ENCODE measurements around the gene UBASH3B.

Gene UBASH3B

GRCh38 chr11:122763108-122763507 lies 107.6 kb downstream of the UBASH3B start:
- no peak for DNase-seq

- DNase-seq: no peak
Measured at GRCh38 chr11:122764371-122765090, 109.0 kb downstream of the UBASH3B start.

DNA sequence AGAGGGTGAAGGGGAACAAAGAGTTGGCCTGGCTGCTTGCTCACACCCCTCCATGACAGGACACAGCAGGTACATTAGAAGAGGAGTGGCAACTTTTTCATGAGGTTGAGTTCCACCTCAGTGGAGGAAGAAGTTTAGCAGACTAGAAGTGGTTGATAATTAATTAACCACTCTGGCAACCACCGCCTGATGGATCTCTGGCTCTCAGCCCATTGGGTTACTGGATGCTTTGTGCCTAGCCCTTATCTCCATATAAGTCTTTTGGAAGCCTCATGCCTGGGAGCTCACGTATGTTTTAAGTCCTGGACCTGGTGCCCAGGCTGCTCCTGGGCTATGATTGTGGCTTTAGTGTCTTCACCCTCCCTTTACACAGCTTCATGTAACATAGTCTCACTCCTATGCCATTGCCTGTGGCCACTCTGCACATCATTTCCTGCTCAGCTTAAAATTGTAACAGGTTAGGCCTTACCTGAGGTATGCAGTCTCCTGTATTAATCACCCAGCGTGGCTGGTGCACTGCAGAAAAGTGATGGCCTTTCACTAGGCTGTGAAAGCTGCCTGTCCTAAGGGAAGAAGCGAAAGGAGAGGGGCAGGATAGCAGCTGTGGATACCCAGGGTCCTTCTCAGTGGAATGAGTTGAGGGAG lies 110.1 kb downstream of the UBASH3B start:
- no peak for DNase-seq

GRCh38 chr11:122769126-122769780 lies 113.7 kb downstream of the UBASH3B start:
- no peak for DNase-seq

DNA sequence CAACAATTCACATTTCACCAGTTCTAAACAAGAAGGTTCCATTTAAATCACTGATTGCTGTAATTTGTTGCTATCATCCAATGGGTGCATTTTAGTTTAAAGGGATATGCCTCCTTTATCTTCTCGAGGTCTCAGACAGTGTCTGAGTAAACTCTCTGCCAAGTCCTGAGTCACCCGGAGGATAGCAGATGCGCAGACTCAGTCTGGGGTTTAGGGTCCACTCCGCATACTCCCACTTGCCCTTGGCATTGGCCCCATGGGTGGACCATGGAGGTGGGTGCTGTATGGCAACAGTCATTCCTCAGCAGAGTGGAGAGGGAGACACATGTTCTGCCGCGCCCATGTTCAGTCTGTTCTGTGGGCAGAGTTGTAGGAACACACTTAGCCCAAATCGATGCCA lies 117.4 kb downstream of the UBASH3B start:
- DNase-seq: no peak

GRCh38 chr11:122773781-122774266 lies 118.3 kb downstream of the UBASH3B start:
- no peak for DNase-seq

DNA sequence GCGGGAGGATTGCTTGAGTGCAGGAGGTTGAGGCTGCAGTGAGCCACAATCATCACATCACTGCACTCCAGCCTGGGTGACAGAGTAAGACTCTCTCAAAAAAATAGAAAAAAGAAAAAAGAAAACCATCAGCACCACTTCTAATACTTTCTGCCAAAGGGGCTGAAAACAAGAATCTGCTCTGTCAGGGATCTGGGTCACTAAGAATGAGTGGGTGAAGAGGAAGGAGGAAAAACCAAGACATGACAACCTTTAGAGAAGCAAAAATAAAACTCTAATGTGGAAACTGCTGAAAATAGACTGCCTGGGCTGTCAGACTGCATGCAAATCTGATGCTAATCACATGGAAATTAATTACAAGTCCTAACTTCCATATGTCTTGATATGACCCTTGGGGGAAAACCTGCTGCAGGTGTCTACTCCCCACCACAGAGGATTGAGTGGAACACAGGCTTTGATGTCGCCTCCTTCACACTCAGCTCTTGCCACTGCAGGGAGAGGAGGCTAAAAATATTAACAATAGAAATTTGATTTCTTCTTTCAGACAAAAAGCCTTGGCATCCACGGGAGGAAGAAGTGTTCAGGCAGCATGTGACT lies 120.3 kb downstream of the UBASH3B start:
- DNase-seq: no peak

DNA sequence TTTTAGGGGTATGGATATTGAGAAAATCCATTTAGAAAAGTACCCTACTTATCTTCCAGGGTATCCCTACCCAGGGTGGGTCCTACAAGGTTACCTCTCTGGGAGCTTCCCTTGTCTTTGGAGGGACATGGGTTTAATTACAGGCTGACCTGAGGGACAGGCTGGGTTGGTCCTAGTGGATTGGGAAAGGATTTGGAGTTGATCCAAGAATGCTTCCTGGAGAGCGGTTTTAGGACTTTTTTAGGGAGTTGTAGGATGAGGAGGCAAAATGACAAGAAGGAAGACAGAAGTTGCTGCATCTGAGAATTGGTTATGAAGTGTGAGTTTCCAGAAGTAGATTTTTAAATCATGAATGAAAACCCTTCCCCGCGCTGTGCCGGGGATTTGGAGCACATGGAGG lies 121.0 kb downstream of the UBASH3B start:
- DNase-seq: no peak

DNA sequence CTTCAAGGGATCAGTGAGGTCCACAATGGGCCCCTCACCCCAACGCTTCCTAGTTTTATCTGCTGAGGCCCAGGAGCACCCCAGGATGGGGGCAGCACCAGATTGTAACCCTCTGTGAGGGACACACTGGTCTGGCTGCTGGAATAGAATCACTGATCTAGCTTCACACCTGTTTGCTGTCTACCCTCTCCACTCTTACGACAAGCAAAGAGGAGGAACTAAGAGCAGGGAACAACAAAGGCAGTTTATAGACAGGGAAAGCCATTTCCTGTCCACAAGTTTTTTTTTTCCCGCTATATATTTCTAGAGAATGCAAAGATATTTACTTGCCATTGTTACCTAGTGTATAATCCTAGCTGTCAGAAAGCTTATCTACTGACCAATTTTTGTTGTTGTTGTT lies 121.8 kb downstream of the UBASH3B start:
- no peak for DNase-seq

DNA sequence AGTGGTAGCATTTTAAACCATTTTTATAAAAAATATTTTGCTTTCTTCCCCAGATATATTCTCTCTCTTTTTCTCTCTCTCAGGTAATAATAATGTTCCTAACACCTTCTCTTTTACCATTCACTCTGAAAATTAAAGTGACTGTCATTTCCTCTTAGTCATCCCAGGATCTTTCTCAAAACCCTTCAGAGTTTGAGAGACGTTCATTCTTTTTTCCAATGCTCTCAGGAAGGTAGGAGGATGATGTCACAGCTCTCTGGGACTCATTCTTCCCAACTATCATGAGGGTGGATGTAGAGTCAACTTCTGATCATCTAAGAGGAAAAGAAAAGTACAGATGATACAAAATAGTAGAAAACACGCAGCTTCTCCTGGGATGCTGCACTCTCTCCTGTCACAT lies 122.6 kb downstream of the UBASH3B start:
- no peak for DNase-seq

- DNase-seq: no peak
Measured at GRCh38 chr11:122779047-122779629, 123.6 kb downstream of the UBASH3B start.

GRCh38 chr11:122780296-122780949 lies 124.9 kb downstream of the UBASH3B start:
- DNase-seq: no peak

DNA sequence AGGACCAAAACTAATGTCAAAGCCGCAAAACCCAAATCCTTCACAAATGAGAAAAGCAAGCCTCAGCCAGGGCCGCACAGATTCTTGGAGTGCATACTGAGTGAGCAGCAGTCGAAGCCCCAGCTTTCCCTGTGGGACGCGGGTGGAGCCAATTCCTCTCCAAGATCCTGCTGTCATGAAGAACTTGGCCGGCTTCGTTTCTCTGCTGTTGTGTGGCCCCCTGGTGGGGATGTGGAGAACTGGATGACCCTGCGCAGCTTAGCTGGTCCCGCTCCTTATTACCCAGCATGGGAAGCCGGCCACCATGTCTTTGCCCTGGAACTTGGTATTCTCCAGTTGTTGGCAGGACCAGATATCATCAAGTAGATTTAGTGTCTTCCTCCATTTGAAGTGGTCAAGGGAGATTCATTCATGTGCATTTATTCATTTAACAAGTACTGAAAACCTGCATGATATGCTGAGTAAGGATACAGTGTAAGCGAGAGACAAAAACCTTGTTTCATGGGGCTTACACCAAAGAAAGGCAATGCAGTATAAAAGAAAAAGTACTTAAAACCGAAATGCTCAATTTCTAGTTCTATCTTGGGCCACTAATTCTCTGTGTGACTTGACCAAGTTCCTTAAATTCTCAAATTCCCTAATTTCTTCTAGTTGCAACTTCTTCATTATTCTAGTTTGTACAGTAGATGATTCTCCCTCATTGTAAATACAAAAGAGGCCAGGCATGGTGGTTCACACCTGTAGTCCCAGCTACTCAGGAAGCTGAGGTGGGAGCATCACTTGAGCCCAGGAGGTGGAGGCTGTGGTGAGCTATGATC lies 126.1 kb downstream of the UBASH3B start:
- DNase-seq: peak; percentile 80

DNA sequence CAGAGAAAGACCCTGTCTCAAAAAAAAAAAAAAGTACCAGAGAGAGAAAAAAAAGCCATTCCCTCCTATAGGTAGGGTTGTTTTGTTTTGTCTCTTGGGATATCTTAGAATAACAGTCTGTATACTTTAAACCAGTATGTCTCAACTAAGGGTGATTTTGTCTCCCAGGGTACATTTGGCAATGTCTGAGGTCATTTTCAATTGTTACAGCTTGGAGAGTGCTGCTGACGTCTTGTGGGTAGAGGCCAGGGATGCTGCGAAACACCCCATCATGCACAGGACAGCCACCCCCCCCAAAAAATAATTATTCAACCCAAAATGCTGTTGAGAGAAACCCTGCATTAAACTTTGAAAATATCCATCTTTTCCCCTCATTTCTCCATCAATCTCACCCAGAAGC lies 126.7 kb downstream of the UBASH3B start:
- no peak for DNase-seq

GRCh38 chr11:122784325-122784955 lies 128.9 kb downstream of the UBASH3B start:
- no peak for DNase-seq

DNA sequence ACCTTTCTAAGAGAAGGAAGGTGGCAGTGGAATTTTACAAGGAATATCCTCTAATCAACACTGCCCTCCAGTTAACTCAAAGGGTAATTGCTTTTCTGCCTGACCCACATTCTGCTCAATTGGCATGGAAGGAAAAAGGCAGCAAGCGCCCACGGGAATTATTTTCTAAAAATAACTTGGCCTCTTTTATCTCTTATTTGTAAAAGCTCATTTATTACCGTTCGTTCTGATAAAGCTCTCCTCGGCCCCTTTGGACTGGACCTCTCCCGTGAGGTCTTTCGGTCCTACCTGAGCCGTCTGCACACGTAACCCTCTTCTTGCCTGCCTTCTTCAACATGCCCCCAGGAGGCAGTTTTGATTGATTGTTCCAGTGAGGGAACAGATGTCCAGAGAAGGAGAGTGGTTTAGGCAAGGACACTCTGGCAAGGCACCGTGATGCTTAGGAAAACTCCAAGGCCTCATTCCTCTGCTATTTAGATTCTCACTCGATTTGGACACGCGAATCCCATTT lies 129.6 kb downstream of the UBASH3B start:
- DNase-seq: no peak

- no peak for DNase-seq
Measured at GRCh38 chr11:122786896-122787295, 131.4 kb downstream of the UBASH3B start.

GRCh38 chr11:122788781-122789535 lies 133.4 kb downstream of the UBASH3B start:
- DNase-seq: no peak

DNA sequence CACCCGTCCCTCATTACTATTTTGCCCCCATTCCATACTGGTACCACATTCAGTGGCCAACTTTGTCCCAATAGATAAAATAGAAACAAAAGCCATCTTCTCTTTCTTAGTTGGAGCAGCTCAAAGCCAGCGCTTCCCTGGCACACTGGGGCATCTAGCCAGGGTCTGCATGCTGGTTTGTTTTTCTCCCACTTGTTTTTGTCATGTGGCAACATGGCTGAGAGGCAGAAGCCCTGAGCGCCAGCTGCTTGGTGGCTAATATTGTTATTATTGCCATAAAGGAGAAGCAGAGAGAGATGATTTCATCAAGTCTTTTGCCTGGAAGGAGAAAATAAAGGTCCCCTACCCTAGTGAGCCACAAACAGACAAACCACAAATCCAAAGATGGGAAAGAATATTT lies 134.4 kb downstream of the UBASH3B start:
- no peak for DNase-seq

DNA sequence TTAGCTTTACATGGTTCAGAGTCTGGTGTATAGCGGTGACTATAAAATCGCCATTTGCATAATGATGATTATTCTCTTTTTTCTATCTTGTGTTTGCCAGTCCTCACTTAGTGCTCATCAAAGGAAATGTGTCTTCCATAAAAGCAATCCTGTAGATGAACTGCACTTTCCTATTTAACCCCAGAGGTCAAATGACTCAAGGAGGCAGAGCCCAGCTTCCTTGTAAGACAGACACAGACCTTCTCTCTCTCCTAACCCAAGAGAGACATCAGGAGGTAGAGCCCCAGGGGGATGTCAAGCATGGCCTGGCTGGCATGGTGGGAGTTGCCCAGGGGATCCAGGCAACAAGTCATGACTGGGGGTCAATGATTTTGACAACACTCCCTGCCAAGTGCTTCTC lies 135.9 kb downstream of the UBASH3B start:
- no peak for DNase-seq

Measured in activated CD4-positive, CD25-positive, alpha-beta regulatory T cell treated with anti-CD3 and anti-CD28 coated beads, Interleukin-2, amount 50 U/mL, for 72 hours (primary cell).